Astrocyte (in vitro differentiated cells and primary cell): Measurements from ENCODE around the gene TENM4. TPM values are rescaled to one million over a fixed set of nuclear protein-coding genes. Genes with fewer than 3 reads are reported as not detected.

ENCODE experiments used
- DNase-seq: peaks from one replicate; pipeline ENCODE4 v3.0.0-alpha.2; 2010; ENCODE audit warnings: low read depth
- FAIRE-seq: peaks from 2 replicates; lab custom pipeline; 2011; peaks lifted over from hg19 to GRCh38; lab: Jason Lieb, UNC
- H2AFZ ChIP-seq: 2 replicates; pipeline ENCODE4 v1.6.0; 2012; ENCODE audit warnings: low read depth, low read length, inconsistent platforms
- H3K27ac ChIP-seq: 2 replicates; pipeline ENCODE4 v1.5.1; 2011; ENCODE audit warnings: low read depth, low read length, inconsistent platforms
- H3K27me3 ChIP-seq: 2 replicates; pipeline ENCODE4 v1.6.0; 2011; ENCODE audit warnings: low read length, inconsistent platforms; ENCODE audit not compliant: insufficient read depth
- H3K36me3 ChIP-seq: 2 replicates; pipeline ENCODE4 v1.5.1; 2011; ENCODE audit warnings: low read length, inconsistent platforms; ENCODE audit not compliant: insufficient read depth
- H3K4me1 ChIP-seq: 2 replicates; pipeline ENCODE4 v1.5.1; 2011; ENCODE audit warnings: low read length, inconsistent platforms; ENCODE audit not compliant: insufficient read depth
- H3K4me2 ChIP-seq: 2 replicates; pipeline ENCODE4 v1.6.0; 2012; ENCODE audit warnings: low read length, inconsistent platforms
- H3K4me3 ChIP-seq: 2 replicates; pipeline ENCODE4 v1.5.1; 2011; ENCODE audit warnings: low read depth, mild to moderate bottlenecking, low read length, inconsistent platforms; ENCODE audit not compliant: insufficient read depth
- H3K79me2 ChIP-seq: 2 replicates; pipeline ENCODE4 v1.6.0; 2012; ENCODE audit warnings: mild to moderate bottlenecking, low read length, inconsistent platforms; ENCODE audit not compliant: insufficient read depth
- H3K9ac ChIP-seq: 2 replicates; pipeline ENCODE4 v1.6.0; 2012; ENCODE audit warnings: mild to moderate bottlenecking, low read length, inconsistent platforms
- H3K9me3 ChIP-seq: 2 replicates; pipeline ENCODE4 v1.5.1; 2012; ENCODE audit warnings: low read depth, mild to moderate bottlenecking, low read length, inconsistent platforms; ENCODE audit not compliant: insufficient read depth
- H4K20me1 ChIP-seq: 2 replicates; pipeline ENCODE4 v1.6.0; 2012; ENCODE audit warnings: low read length, inconsistent platforms; ENCODE audit not compliant: insufficient read depth
- H3K27ac Mint-ChIP-seq: one replicate; pipeline ENCODE4 v1.8.0; 2021; ENCODE audit warnings: mild to moderate bottlenecking, mixed read lengths; ENCODE audit not compliant: unreplicated experiment
- H3K27me3 Mint-ChIP-seq: one replicate; pipeline ENCODE4 v1.8.0; 2021; ENCODE audit warnings: low read depth, mixed read lengths; ENCODE audit not compliant: unreplicated experiment
- H3K36me3 Mint-ChIP-seq: one replicate; pipeline ENCODE4 v1.8.0; 2021; ENCODE audit warnings: low read depth, mixed read lengths; ENCODE audit not compliant: unreplicated experiment
- H3K4me1 Mint-ChIP-seq: one replicate; pipeline ENCODE4 v1.8.0; 2021; ENCODE audit warnings: low read depth, mixed read lengths; ENCODE audit not compliant: unreplicated experiment
- H3K4me3 Mint-ChIP-seq: one replicate; pipeline ENCODE4 v1.8.0; 2021; ENCODE audit warnings: mild to moderate bottlenecking, moderate library complexity, mixed read lengths; ENCODE audit not compliant: unreplicated experiment
- H3K9me3 Mint-ChIP-seq: one replicate; pipeline ENCODE4 v1.8.0; 2021; ENCODE audit warnings: mild to moderate bottlenecking, mixed read lengths; ENCODE audit not compliant: unreplicated experiment
- EZH2 ChIP-seq: IDR thresholded peaks from 2 replicates; pipeline ENCODE4 v1.6.1; 2012; ENCODE audit warnings: mild to moderate bottlenecking, low read length, inconsistent platforms; ENCODE audit not compliant: insufficient read depth
- total RNA-seq: library from RNA; stranded (reverse); gene quantifications from 2 replicates; pipeline ENCODE4 v1.2.1, GENCODE V29; 2021
- TF ChIP-seq, protein P1 (sequence below): IDR thresholded peaks from 2 replicates; pipeline ENCODE4 v1.5.1; 2011; ENCODE audit warnings: low read depth, mild to moderate bottlenecking, inconsistent platforms, low read length, moderate library complexity; ENCODE audit not compliant: insufficient read depth

The TENM4 gene
- total RNA-seq, 1 donor from 2014 or later = 7.5 TPM

DNA sequence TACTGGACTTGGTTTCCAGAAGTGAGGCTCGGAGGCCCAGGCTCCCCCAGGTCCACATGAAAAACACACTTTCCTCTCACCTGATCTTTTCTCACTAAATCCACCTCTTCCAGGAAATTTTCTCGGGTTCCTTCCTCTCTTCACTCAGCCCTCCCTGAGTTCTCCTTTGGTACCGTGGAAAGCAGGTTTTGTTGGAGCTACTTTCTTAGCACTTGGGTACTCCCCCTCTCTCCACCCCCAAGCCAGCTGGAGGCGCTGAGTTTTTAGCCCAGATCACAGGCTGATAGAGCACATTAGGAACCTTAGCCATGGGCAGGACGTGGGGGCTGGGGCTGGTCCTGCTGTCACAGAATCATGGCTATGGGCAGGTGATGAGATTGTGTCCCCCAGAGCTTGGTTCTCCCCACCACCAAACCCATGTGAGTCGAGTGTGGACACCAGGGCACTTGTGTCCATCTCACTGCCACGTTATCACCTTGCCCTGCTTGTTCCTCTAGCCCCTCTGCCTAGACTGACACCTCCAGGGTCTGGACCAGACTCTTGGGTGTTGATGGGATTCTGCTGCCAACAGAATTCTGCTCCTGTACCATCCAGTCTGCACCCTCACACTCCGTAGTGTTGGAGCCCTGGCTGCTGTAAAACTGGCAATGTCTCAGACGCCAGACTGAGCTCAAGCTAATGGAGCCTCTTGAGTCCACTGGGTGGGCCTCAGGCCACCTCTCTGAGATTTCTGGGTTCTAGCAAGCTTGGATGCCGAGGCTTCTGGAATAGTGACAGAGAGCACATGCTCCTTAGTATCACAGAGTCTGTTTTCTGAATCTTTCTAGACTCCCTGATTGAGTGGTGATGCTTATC, 791.2 kb downstream of the TENM4 start:
- no peaks in the 10 kb centered on the region for H4K20me1 ChIP-seq
- no peaks in the 10 kb centered on the region for H3K27me3 ChIP-seq
- H3K9me3 ChIP-seq = no peaks in the 10 kb centered on the region
- FAIRE-seq (no peak), DNase-seq (no peak)
- H3K27me3 Mint-ChIP-seq = peaks cover 26% of the 10 kb centered on the region
- no peak overlapping the region for H3K4me2 ChIP-seq
- H3K9ac ChIP-seq = no peak overlapping the region
- no peak overlapping the region for H3K4me3 Mint-ChIP-seq
- no peaks in the 10 kb centered on the region for H3K79me2 ChIP-seq
- no peak overlapping the region for H3K27ac ChIP-seq
- no peaks in the 10 kb centered on the region for H3K4me1 ChIP-seq
- H2AFZ ChIP-seq = no peak overlapping the region
- no peak overlapping the region for H3K27ac Mint-ChIP-seq
- peaks cover 2% of the 10 kb centered on the region for H3K4me1 Mint-ChIP-seq
- H3K4me3 ChIP-seq = no peak overlapping the region
- H3K36me3 Mint-ChIP-seq = no peaks in the 10 kb centered on the region
- TF ChIP-seq, protein P1, sequence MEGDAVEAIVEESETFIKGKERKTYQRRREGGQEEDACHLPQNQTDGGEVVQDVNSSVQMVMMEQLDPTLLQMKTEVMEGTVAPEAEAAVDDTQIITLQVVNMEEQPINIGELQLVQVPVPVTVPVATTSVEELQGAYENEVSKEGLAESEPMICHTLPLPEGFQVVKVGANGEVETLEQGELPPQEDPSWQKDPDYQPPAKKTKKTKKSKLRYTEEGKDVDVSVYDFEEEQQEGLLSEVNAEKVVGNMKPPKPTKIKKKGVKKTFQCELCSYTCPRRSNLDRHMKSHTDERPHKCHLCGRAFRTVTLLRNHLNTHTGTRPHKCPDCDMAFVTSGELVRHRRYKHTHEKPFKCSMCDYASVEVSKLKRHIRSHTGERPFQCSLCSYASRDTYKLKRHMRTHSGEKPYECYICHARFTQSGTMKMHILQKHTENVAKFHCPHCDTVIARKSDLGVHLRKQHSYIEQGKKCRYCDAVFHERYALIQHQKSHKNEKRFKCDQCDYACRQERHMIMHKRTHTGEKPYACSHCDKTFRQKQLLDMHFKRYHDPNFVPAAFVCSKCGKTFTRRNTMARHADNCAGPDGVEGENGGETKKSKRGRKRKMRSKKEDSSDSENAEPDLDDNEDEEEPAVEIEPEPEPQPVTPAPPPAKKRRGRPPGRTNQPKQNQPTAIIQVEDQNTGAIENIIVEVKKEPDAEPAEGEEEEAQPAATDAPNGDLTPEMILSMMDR = no peak
- TF ChIP-seq EZH2 = no peak
- no peaks in the 10 kb centered on the region for H3K36me3 ChIP-seq
- H3K9me3 Mint-ChIP-seq = no peaks in the 10 kb centered on the region

DNA sequence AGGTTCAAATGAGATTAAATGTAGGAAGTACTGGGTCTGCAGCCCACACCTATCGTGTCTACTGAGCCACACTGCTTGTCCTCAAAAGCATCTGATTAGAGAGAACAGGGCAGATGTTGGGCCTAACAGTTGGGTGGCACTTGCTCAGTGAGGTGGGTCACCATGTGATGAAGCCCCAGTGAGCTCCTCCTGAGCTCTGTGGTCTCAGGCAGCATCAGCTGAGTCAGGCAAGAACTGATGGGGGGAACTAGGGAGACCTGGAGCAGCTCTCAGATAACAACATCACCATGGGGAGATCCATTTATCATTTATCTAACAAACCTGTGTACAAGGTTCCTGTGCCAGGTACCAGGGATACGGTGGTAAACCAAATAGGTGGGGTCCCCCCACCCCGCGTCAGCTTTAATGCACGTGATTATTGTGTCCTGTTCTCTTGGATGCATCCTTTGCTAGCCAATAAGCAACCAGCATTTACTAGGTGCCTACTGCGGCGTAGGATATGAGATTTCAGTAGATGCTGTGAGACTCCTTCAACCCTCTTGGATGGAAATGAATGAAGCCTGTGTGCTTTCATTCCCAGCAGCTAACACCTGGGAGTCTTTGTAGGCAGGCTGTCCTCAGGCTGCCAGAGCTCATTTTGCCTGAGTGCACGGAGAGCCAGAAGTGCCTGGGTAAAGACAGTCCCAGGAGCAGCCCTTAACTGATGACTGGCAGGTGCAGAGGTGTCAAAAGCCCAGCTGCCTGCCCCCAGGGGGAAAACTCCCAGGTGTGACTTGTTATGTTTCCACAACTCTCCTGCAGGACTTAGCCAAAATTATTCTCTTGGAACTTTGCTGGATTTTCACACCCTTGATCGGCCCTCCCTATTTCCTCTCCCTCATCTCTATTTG, 792.6 kb downstream of the TENM4 start:
- Histone ChIP-seq H3K4me3 (no peak overlapping the region), H3K4me1 (no peaks in the 10 kb centered on the region), H3K36me3 (no peaks in the 10 kb centered on the region), H3K9ac (no peak overlapping the region), H2AFZ (no peak overlapping the region), H4K20me1 (no peaks in the 10 kb centered on the region), H3K4me2 (no peak overlapping the region), H3K27me3 (no peaks in the 10 kb centered on the region), H3K9me3 (no peaks in the 10 kb centered on the region), H3K79me2 (no peaks in the 10 kb centered on the region), H3K27ac (no peak overlapping the region)
- FAIRE-seq = no peak
- no peaks in the 10 kb centered on the region for H3K9me3 Mint-ChIP-seq
- peaks cover 2% of the 10 kb centered on the region for H3K4me1 Mint-ChIP-seq
- TF ChIP-seq, protein P1 = no peak
- no peak for TF ChIP-seq EZH2
- H3K27me3 Mint-ChIP-seq = peaks cover 26% of the 10 kb centered on the region
- no peak overlapping the region for H3K4me3 Mint-ChIP-seq
- H3K36me3 Mint-ChIP-seq = no peaks in the 10 kb centered on the region
- H3K27ac Mint-ChIP-seq = no peak overlapping the region
- DNase-seq = no peak
